Endothelial cell of hepatic sinusoid (primary cell): ENCODE results near the gene TCP11X1.
"Not testable (repeated sequence)": the region's sequence is repeated elsewhere in the genome, so short reads cannot be mapped to it uniquely, and the experiment has no call there.

Experiments used
- in situ Hi-C: cut with HindIII; loops from 2 replicates; pipeline ENCODE4 v1.10.0; 2017; ENCODE audit warnings: low sequenced_read_pairs

TCP11X1 gene

GRCh38 chrX:102214986-102215385 lies at the start of gene TCP11X1:
TCP11X1 (plus strand) TSS chrX:102215301.
- in situ Hi-C loops = not testable (repeated sequence)

- in situ Hi-C loops = no loop called here
These were observed 29.0 kb upstream of the TCP11X1 start for GRCh38 chrX:102185967-102186720.

- in situ Hi-C loops = not testable (repeated sequence)
These were observed 7.2 kb upstream of the TCP11X1 start for GRCh38 chrX:102207940-102208339.

GRCh38 chrX:102216497-102216896 lies 1.4 kb downstream of the TCP11X1 start:
- in situ Hi-C loops = not testable (repeated sequence)

GRCh38 chrX:102235678-102236077 lies 20.6 kb downstream of the TCP11X1 start:
- in situ Hi-C loops = not testable (repeated sequence)

- in situ Hi-C loops = not testable (repeated sequence)
These were observed 25.2 kb downstream of the TCP11X1 start for GRCh38 chrX:102240265-102240664.

- in situ Hi-C loops = not testable (repeated sequence)
These were observed 31.8 kb downstream of the TCP11X1 start, which contains the start of gene NXF2 for GRCh38 chrX:102246893-102247292. NXF2 (plus strand) TSS chrX:102247167; CDS start chrX:102307079, 59,912 bp downstream.

GRCh38 chrX:102272231-102272630 lies 57.1 kb downstream of the TCP11X1 start:
- in situ Hi-C loops = not testable (repeated sequence)
